NCI-H1436 (cell line): ENCODE results near the gene COL24A1.

Experiments
- DNase-seq: peaks from one replicate; lab custom pipeline; 2025; lab: John Stamatoyannopoulos, UW

The COL24A1 gene

GRCh38 chr1:86156566-86157455 lies at the start of gene COL24A1:
TSS of gene COL24A1 (minus strand) at chr1:86156772. CDS start at chr1:86156396, 376 bp downstream.
- DNase-seq, result peak; percentile 20

GRCh38 chr1:86205741-86206140 lies 49.2 kb upstream of the COL24A1 start:
- DNase-seq, result no peak

GRCh38 chr1:86202552-86203340 lies 46.2 kb upstream of the COL24A1 start:
- no peak for DNase-seq

GRCh38 chr1:86201311-86201710 lies 44.7 kb upstream of the COL24A1 start:
- no peak for DNase-seq

- DNase-seq, result no peak
Observed at GRCh38 chr1:86200901-86201300, 44.3 kb upstream of the COL24A1 start.

GRCh38 chr1:86197206-86197855 lies 40.8 kb upstream of the COL24A1 start:
- DNase-seq, result no peak

- no peak for DNase-seq
Observed at GRCh38 chr1:86195281-86195680, 38.7 kb upstream of the COL24A1 start.

- no peak for DNase-seq
Observed at GRCh38 chr1:86194491-86195034, 38.0 kb upstream of the COL24A1 start.

- DNase-seq, result no peak
Observed at GRCh38 chr1:86192417-86192816, 35.8 kb upstream of the COL24A1 start.

GRCh38 chr1:86191958-86192357 lies 35.4 kb upstream of the COL24A1 start:
- no peak for DNase-seq

GRCh38 chr1:86190873-86191272 lies 34.3 kb upstream of the COL24A1 start:
- no peak for DNase-seq

GRCh38 chr1:86184426-86184825 lies 27.9 kb upstream of the COL24A1 start:
- no peak for DNase-seq

- no peak for DNase-seq
Observed at GRCh38 chr1:86183810-86184209, 27.2 kb upstream of the COL24A1 start.

- no peak for DNase-seq
Observed at GRCh38 chr1:86176226-86176625, 19.7 kb upstream of the COL24A1 start.

- DNase-seq, result no peak
Observed at GRCh38 chr1:86175756-86176155, 19.2 kb upstream of the COL24A1 start.

GRCh38 chr1:86169625-86170024 lies 13.1 kb upstream of the COL24A1 start:
- DNase-seq, result no peak

- DNase-seq, result no peak
Observed at GRCh38 chr1:86159800-86160199, 3.2 kb upstream of the COL24A1 start.

GRCh38 chr1:86155807-86156565 lies 586 bp downstream of the COL24A1 start:
- no peak for DNase-seq

- DNase-seq, result no peak
Observed at GRCh38 chr1:86155051-86155806, 1.3 kb downstream of the COL24A1 start.

- DNase-seq, result no peak
Observed at GRCh38 chr1:86154571-86155050, 2.0 kb downstream of the COL24A1 start.

GRCh38 chr1:86153836-86154235 lies 2.7 kb downstream of the COL24A1 start:
- DNase-seq, result no peak
